ENCODE data around the gene RHBG.
"Not testable (repeated sequence)": the region's sequence is repeated elsewhere in the genome, so short reads cannot be mapped to it uniquely, and the experiment has no call there.

Gene RHBG, protein sequence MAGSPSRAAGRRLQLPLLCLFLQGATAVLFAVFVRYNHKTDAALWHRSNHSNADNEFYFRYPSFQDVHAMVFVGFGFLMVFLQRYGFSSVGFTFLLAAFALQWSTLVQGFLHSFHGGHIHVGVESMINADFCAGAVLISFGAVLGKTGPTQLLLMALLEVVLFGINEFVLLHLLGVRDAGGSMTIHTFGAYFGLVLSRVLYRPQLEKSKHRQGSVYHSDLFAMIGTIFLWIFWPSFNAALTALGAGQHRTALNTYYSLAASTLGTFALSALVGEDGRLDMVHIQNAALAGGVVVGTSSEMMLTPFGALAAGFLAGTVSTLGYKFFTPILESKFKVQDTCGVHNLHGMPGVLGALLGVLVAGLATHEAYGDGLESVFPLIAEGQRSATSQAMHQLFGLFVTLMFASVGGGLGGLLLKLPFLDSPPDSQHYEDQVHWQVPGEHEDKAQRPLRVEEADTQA

GRCh38 chr1:156368889-156369684, at the start of gene RHBG:
TSS of gene RHBG (plus strand) at chr1:156369211. CDS start at chr1:156369250, 39 bp downstream.
- in situ Hi-C loops (cut with MboI; ENCODE audit: low sequenced_read_pairs), result no loop called here

- in situ Hi-C loops (cut with MboI; ENCODE audit: low sequenced_read_pairs), result no loop called here
Measured at GRCh38 chr1:156319664-156320063, 49.3 kb upstream of the RHBG start.

GRCh38 chr1:156320560-156320959, 48.5 kb upstream of the RHBG start:
- in situ Hi-C loops (cut with MboI; ENCODE audit: low sequenced_read_pairs), result no loop called here

DNA sequence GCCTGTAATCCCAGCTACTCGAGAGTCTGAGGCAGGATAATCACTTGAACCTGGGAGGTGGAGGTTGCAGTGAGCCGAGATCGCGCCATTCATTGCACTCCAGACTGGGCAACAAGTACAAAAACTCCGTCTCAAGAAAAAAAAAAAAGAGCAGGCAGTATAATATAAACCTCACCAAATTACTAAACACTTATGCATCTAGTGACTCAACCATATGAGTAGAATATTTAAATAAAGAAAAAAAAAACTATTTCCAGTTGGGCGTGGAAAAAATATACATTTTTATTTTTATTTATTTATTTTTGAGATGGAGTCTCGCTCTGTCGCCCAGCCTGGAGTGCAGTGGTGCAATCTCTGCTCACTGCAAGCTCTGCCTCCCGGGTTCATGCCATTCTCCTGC, 45.8 kb upstream of the RHBG start:
- in situ Hi-C loops (cut with MboI; ENCODE audit: low sequenced_read_pairs), result not testable (repeated sequence)

DNA sequence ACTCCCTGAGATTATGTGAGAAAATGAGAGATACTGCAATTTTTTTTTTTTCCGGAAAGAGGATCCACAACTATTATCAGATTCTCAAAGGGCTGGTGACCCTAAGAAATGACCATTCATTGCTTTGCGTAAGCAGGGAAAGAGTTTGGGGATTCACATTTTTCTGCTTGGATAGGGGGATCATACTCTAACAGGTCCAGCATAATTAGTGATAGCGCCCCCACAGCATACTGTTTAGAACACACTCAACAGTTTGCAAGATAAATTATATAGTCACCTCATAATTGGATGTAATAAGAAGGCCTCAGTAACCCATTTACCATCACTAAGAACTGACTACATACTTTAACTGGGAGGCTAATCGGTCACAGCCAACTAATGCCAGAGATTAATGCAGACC, 32.8 kb upstream of the RHBG start:
- in situ Hi-C loops (cut with MboI; ENCODE audit: low sequenced_read_pairs), result no loop called here

DNA sequence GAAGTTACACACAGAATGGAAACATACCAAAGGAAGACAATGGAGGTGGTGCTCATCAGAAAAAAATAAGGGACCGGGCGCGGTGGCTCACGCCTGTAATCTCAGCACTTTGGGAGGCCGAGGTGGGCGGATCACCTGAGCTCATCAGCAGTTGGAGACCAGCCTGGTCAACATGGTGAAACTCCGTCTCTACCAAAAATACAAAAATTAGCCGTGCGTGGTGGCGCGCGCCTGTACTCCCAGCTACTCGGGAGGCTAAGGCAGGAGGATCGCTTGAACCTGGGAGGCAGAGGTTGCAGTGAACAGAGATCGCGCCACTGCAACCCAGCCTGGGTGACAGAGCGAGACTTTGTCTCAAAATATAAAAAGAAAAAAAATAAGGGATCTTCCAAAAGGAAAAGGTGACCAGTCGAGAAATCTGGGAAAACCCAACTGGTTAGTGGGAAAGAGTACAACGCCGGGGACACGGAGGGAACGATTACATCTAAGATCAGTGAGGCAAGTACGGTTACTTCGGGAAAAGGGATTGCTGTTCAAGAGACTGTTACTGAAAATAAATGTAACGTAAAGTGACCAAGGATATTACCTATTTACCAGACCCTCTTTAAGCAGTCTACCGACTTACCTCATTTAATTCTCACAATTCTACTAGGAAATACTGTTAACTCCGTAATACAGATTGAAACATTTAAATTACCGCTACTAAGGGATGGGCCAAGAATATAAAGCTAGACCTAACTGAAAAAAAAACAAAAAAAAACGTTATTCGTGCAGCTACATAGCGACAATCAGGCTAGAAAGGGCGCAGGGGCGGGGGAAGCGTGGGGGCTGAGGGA, 31.7 kb upstream of the RHBG start:
- in situ Hi-C loops (cut with MboI; ENCODE audit: low sequenced_read_pairs), result no loop called here

DNA sequence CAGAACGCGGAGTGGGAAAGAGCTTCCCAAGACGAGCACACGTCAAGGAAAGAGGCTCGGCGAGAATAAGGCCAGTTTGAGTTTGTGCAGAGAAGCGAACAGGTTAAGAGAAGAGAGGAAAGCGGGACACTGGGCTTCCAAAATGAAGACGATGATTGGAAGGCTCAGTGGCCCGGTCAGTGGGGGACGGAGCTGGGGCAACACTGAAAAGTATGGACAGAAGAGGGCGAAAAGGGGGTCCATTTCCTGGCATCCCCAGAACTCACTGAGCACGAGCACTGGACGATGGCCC, 31.2 kb upstream of the RHBG start:
- in situ Hi-C loops (cut with MboI; ENCODE audit: low sequenced_read_pairs), result no loop called here

DNA sequence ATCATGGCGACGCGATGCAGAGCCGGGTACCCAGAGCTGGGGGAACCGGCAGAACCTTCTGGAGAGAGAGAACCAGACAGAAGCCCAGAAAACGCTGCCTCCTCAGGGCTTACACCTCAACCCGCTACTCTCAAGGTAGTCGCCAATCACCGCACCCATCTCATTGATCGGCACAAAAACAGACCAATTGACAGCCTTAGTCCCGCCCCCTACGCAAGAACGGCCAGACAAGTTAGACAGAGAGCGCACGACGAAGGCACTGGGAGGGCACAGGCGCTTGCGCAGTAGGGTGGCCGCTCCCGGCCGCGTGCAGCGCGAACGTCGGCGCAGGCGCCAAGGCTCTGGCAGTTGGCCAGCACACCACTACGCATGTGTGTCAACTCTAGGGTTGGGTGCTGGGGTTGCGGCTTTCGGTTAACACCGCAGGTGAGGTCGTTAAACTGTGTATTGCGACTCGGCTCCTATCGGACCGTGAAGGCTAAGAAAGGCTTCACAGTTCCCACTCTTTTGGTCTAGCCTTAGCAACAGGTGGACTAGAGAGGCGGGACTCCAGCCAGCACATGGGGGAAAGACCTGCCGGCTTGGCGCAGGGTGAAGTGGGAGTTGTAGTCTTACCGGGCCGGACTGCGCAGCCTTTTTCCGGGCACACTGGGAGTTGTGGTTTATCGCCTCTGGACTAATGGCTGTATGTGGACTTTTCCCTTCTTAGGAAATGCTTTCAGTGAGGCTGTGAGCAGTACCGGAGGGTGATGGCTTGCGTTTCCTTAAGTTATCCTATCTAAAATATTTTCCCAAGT, 30.6 kb upstream of the RHBG start, which contains the start of the genes CCT3 and TSACC:
CCT3 (minus strand) TSS at position 113 of the 797 bp plus-strand sequence; CDS start at position 5, 108 bp downstream.
TSACC (plus strand) TSS at position 347 of the 797 bp plus-strand sequence. CDS start 1,232 bp downstream, outside the sequence.
- in situ Hi-C loops (cut with MboI; ENCODE audit: low sequenced_read_pairs), result no loop called here

DNA sequence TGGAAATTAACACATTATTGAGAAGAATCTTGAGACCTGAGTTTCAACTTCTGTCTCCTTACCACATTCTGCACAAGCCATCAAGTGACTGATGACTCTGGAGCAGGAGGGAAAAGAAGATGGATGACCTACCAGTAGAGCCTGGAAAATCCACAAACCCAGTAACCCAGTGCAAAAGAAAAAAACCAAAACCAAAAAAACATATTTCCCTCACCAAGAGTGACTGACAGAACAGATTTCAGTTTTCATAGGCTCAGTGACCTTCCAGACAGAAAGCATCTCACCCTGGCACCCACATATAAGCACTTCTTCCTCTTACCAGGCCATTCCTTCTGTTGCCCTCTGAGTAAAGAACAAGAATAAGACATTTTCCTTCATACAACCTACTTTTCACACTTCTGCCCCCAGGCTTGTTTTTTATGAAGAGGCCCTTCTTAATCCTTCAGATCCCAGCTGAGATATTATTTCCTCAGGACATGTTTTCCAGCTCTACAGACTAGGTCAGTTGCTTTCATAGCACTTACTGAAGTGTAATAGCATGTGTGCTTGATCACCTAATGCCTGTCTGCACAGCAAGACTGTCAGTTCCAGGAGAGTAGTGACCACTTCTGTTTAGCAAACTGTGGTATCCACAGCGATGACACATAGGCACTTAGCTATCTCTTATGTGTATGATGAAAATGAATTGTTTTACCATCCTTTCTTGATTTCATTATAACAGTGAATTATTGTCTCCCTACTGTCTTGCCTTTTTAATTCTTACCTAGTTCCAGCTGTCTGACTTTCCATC, 26.6 kb upstream of the RHBG start:
- in situ Hi-C loops (cut with MboI; ENCODE audit: low sequenced_read_pairs), result no loop called here

DNA sequence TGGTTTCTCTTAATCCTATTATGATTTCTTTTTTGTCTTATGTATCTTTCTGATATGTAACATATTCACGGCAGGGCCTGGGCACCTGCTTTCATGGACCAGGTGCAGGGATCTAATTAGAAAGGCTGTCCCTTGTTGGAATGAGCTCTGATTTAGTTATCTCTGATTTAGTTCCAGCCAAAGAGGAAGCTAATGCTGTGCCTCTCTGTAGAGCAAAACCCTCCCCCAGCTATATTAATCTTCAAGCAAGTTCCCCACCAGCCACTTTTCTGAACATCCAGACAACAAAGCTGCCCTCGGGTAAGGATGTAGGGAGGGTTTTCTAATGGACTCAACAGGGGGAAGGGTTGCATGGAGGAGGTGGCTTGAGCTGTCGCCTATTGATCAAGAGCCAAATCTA, 24.6 kb upstream of the RHBG start:
- in situ Hi-C loops (cut with MboI; ENCODE audit: low sequenced_read_pairs), result no loop called here

DNA sequence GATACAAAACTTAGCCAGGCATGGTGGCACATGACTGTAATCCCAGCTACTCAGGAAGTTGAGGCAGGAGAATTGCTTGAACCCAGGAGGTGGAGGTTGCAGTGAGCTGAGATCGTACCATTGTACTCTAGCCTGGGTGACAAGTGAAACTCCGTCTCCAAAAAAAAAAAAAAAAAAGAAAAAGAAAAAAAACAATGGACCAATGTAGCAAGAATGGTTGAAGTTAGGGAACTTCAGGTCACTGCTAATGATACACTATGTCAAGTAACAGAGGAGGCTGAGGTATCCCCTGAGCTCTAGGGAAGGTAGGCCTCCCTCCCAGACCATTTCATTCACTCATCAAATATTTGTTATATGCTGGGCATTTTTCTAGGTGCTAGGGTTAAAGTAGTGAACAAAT, 23.0 kb upstream of the RHBG start:
- in situ Hi-C loops (cut with MboI; ENCODE audit: low sequenced_read_pairs), result not testable (repeated sequence)

DNA sequence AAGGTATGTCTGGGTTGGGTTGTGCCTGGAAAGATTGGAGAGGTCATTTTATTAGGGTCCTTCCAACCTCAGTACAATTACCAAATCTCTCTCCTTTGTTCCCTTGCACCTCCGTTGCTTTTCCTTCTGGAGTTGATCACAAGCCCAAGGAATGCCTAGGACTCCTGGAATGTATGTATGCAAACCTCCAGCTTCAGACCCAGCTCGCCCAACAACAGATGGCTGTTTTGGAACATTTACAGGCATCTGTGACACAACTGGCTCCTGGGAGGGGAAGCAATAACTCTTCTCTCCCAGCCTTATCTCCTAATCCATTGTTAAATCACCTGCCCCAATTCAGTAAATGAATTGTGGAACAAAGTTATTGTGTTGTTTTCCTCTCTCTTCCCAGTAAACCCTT, 22.4 kb upstream of the RHBG start:
- in situ Hi-C loops (cut with MboI; ENCODE audit: low sequenced_read_pairs), result no loop called here

GRCh38 chr1:156347331-156347730, 21.7 kb upstream of the RHBG start:
- in situ Hi-C loops (cut with MboI; ENCODE audit: low sequenced_read_pairs), result no loop called here

DNA sequence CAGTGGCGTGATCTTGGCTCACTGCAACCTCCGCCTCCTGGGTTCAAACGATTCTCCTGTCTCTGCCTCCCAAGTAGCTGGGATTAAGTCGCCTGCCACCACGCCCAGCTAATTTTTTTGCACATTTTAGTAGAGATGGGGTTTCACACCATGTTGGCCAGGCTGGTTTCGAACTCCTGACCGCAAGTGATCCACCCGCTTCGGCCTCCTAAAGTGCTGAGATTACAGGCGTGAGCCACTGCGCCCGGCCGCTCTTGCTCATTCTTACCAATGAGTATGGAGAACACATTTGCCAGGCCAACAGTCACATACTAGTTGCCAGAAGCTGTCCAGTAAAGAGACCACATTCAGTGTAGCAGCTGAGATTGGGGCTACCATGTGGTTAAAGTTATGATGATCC, 16.5 kb upstream of the RHBG start:
- in situ Hi-C loops (cut with MboI; ENCODE audit: low sequenced_read_pairs), result not testable (repeated sequence)

GRCh38 chr1:156356262-156356874, 12.6 kb upstream of the RHBG start:
- in situ Hi-C loops (cut with MboI; ENCODE audit: low sequenced_read_pairs), result no loop called here

- in situ Hi-C loops (cut with MboI; ENCODE audit: low sequenced_read_pairs), result no loop called here
Measured at GRCh38 chr1:156356875-156357534, 12.0 kb upstream of the RHBG start.

DNA sequence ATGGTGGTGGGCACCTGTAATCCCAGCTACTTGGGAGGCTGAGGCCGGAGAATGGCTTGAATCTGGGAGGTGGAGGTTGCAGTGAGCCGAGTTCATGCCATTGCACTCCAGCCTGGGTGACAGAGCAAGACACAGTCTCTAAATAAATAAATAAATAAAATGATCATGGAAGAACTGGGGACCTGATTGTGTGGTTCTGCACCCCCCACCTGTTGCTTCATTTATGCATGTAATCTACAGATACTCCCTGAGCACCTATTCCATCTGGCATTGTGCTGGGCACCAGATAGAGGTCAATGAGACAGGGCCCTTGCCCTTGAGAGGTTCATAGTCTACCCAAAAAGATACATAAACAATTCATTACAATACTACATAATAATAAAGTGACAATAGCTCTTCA, 11.0 kb upstream of the RHBG start:
- in situ Hi-C loops (cut with MboI; ENCODE audit: low sequenced_read_pairs), result no loop called here

DNA sequence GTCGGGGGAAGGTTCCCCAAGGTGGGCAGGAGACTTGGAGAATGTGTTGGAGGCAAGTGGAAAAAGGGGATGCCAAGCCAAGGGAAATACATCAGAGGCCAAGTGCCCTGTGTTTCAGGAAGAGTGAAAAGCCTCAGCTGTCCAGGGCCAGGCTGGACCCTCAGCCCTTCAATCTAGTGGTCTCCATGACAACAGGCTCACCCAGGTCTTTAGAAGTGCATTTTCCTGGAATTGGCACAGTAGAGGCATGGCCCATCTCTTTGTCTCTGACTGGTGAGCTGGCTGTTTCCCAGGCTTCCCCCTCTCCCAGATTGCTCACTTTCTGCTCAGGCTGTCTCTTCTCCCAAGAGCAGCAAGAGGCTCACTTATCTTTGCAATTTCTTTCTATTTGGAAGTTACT, 10.4 kb upstream of the RHBG start:
- in situ Hi-C loops (cut with MboI; ENCODE audit: low sequenced_read_pairs), result no loop called here

GRCh38 chr1:156359249-156359648, 9.8 kb upstream of the RHBG start:
- in situ Hi-C loops (cut with MboI; ENCODE audit: low sequenced_read_pairs), result no loop called here

All from HL-60/S4 (cell line).